Tibial nerve (tissue), 4 donors: ENCODE measurements around the gene RNF157. TPM values are rescaled to one million over a fixed set of nuclear protein-coding genes. Genes with fewer than 3 reads are reported as not detected.

Source experiments
- DNase-seq, 2 donors: peaks; one replicate each; pipeline ENCODE4 v3.0.0-alpha.2; 2019; ENCODE audit warnings: low spot score in 2 of 2
- H3K27ac ChIP-seq, 4 donors: fragments of 200-600 bp; sonication (generic) in 3 of 4; one replicate each; pipeline ENCODE4 v1.5.1; 2017 to 2019; ENCODE audit warnings: mild to moderate bottlenecking in 1 of 4
- H3K27me3 ChIP-seq, 2 donors: fragments of 200-600 bp; sonication (generic) in 1 of 2; one replicate each; pipeline versions ENCODE4 v1.5.1 to v1.6.0; 2017 to 2019
- H3K36me3 ChIP-seq, 3 donors: fragments of 200-600 bp; sonication (generic); one replicate each; pipeline ENCODE4 v1.5.1; 2018 to 2019
- H3K4me1 ChIP-seq, 4 donors: fragments of 200-600 bp; sonication (generic) in 3 of 4; one replicate each; pipeline ENCODE4 v1.5.1; 2017 to 2019
- H3K4me3 ChIP-seq, 4 donors: fragments of 200-600 bp; sonication (generic) in 3 of 4; one replicate each; pipeline ENCODE4 v1.5.1; 2017 to 2019; ENCODE audit warnings: mild to moderate bottlenecking in 1 of 4, moderate library complexity in 1 of 4
- H3K9me3 ChIP-seq, 4 donors: fragments of 200-600 bp; sonication (generic) in 3 of 4; one replicate each; pipeline ENCODE4 v1.5.1; 2017 to 2019
- EP300 ChIP-seq, 2 donors: sonication (generic); formaldehyde crosslinking; IDR thresholded peaks; one replicate each; pipeline ENCODE4 v1.6.1; 2017; ENCODE audit warnings: antibody characterized with exemption in 2 of 2, mild to moderate bottlenecking in 1 of 2
- POLR2A ChIP-seq, 2 donors: fragments of 450-650 bp; IDR thresholded peaks; one replicate each; pipeline ENCODE4 v1.6.1; 2017; ENCODE audit warnings: antibody characterized with exemption in 2 of 2, mild to moderate bottlenecking in 2 of 2, moderate library complexity in 2 of 2
- WGBS, 2 donors: methylation state at CpG; one replicate each; pipeline ENCODE4 v1.1.5; 2018; 5-methylcytosine and 5-hydroxymethylcytosine counted together
- total RNA-seq, 4 donors: library from RNA; depleted of rRNA; stranded (reverse); fragments of >200 nt; gene quantifications; one replicate each; pipeline ENCODE4 v1.1.0, GENCODE V29; 2016
- TF ChIP-seq, protein P1 (sequence below), 5 experiments: fragments of 200-600 bp in 3 of 5; fragments of 450-650 bp in 2 of 5; sonication (generic) in 3 of 5; IDR thresholded peaks; one replicate each; pipeline ENCODE4 v1.5.1; 2016 to 2019; ENCODE audit warnings: antibody characterized with exemption in 5 of 5, mild to moderate bottlenecking in 3 of 5, moderate library complexity in 2 of 5

Gene RNF157
- total RNA-seq, 4 donors from 2014 or later: 11.1 to 18.9 (median 15.2) TPM

DNA sequence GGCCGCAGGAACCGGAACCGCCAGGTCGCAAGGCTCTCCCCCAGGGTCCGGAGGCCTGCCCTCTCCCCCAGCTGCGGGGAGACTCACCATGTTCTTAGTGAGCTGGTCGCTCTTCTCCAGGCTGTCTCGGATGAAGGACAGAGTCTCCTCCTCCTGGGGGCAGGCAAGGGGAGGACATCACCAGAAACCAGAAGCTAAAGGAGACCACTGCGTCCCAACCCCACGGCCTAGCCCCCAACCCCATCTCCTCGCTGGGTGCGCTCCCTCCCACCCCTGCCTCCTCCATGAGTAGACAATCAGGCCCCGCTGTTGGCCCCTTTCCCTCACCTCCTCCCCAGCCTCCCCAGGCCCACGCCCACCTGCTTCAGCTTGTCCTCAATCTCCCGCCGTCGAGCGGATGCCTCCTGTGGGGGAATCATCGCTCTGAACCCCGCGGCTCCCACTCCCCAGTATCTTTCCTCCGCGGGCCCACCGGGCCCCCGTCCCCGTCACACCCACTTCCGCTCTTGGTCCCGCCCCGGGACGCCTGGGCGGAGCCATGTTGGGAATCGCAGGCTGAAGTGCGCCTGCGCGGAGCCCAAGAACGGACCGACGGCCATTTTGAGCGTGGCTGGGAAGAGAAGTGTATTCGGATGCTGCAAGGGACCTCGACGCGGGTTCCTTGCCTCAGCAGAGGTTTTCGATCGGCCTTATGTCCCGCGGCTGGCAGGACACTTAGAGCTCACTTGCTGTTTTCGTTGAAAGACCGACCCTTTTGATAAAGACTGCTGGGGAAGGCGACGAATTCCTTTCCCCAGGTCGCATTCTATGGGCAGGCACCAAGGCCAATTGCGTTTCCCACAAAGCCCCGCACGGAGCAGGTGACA is 136.8 kb downstream of the RNF157 start, which contains the start of gene EXOC7:
EXOC7 (minus strand) TSS at position 514 of the 866 bp plus-strand sequence; CDS start at position 419, 95 bp downstream.
- Histone ChIP-seq H3K4me3 (peak within 1 kb of the TSS; percentile 64 to 82 (median 70)), H3K36me3 (peaks cover 0 to 34% (median 0%) of the 10 kb centered on the region in 3 donors), H3K27ac (peak within 1 kb of the TSS; percentile 19 to 85 (median 82)), H3K27me3 (no peaks in the 10 kb centered on the region), H3K4me1 (peaks cover 0 to 25% (median 12%) of the 10 kb centered on the region in 4 donors), H3K9me3 (no peaks in the 10 kb centered on the region)
- TF ChIP-seq EP300 (IDR thresholded peaks at IDR 0.05) (peak; percentile 72 to 85), POLR2A (IDR thresholded peaks at IDR 0.05) (peak in 1 of 2 donors; percentile 45)
- TF ChIP-seq, protein P1, sequence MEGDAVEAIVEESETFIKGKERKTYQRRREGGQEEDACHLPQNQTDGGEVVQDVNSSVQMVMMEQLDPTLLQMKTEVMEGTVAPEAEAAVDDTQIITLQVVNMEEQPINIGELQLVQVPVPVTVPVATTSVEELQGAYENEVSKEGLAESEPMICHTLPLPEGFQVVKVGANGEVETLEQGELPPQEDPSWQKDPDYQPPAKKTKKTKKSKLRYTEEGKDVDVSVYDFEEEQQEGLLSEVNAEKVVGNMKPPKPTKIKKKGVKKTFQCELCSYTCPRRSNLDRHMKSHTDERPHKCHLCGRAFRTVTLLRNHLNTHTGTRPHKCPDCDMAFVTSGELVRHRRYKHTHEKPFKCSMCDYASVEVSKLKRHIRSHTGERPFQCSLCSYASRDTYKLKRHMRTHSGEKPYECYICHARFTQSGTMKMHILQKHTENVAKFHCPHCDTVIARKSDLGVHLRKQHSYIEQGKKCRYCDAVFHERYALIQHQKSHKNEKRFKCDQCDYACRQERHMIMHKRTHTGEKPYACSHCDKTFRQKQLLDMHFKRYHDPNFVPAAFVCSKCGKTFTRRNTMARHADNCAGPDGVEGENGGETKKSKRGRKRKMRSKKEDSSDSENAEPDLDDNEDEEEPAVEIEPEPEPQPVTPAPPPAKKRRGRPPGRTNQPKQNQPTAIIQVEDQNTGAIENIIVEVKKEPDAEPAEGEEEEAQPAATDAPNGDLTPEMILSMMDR (IDR thresholded peaks at IDR 0.05): peak in 2 of 5 experiments; percentile 32 to 33
- peak; percentile 88 to 91 for DNase-seq
- 4 to 5% methylated on average over 47 to 48 of the region's 55 CpGs for WGBS, 2 donors

DNA sequence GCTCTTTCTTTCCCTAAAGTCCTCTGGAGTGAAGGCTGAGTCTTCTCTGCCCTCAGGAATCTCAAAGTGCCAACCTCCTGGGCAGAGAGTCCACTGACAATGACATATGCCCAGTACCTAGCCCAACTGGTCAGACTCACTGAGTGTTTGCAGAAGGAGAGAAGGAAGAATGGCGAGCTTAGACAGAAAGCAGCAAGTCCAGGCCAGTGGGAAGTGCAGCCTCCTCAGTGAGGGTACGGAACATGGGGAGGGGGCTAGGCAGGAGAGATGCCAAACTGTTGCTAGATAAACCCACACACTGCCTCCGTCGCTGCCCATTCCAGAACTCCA is 137.4 kb downstream of the RNF157 start:
- TF ChIP-seq POLR2A (IDR thresholded peaks at IDR 0.05) (no peak), EP300 (IDR thresholded peaks at IDR 0.05) (no peak)
- TF ChIP-seq, protein P1 (IDR thresholded peaks at IDR 0.05): no peak
- DNase-seq: no peak

DNA sequence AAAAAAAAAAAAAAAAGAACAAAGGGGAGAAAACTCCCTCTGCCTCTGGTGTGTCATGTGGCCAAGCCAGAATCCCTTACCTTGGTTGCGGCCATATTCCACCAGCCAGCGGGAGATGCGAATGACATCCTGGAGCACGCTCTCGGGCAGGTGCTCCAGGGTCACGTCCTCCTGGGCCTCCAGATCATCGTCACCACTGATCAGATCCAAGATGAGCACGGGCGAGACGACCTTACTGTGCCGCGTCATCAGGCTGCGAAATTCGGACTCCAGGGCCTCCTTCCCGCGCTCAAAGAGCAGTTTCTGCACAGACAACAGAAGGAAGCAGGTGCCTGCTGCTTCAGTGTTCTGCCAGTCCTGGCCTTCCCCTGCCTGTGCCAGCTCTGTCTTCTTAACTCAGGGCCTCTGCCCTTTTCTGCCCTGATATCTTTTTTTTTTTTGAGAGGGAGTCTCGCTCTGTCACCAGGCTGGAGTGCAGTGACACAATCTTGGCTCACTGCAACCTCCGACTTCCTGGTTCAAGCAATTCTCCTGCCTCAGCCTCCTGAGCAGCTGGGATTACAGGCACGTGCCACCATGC is 142.5 kb downstream of the RNF157 start:
- Histone ChIP-seq H3K4me3 (no peak overlapping the region), H3K4me1 (peaks cover 0 to 15% (median 7%) of the 10 kb centered on the region in 4 donors), H3K9me3 (no peaks in the 10 kb centered on the region), H3K27me3 (no peaks in the 10 kb centered on the region), H3K27ac (no peak overlapping the region), H3K36me3 (peaks cover 0 to 91% (median 24%) of the 10 kb centered on the region in 3 donors)
- 89 to 90% methylated on average over 19 of the region's 19 CpGs for WGBS, 2 donors
- no peak for TF ChIP-seq EP300 (IDR thresholded peaks at IDR 0.05)
- TF ChIP-seq POLR2A (IDR thresholded peaks at IDR 0.05): no peak
- TF ChIP-seq, protein P1 (IDR thresholded peaks at IDR 0.05): no peak
- no peak for DNase-seq

More for the DNA sequence above, 137.4 kb downstream of the RNF157 start:
- Histone ChIP-seq H3K27ac (peak overlapping the region; percentile 19 to 85 (median 82)), H3K36me3 (peaks cover 0 to 40% (median 0%) of the 10 kb centered on the region in 3 donors), H3K9me3 (no peaks in the 10 kb centered on the region), H3K4me3 (peak overlapping the region; percentile 64 to 82 (median 70)), H3K27me3 (no peaks in the 10 kb centered on the region), H3K4me1 (peaks cover 0 to 25% (median 12%) of the 10 kb centered on the region in 4 donors)
- WGBS, 2 donors: 0 to 2% methylated on average over 2 to 4 of the region's 4 CpGs

GRCh38 chr17:76095943-76096342 is 144.3 kb downstream of the RNF157 start:
- Histone ChIP-seq H3K27me3 (no peaks in the 10 kb centered on the region), H3K9me3 (no peaks in the 10 kb centered on the region), H3K4me1 (no peaks in the 10 kb centered on the region), H3K27ac (no peak overlapping the region), H3K36me3 (peaks cover 0 to 99% (median 25%) of the 10 kb centered on the region in 3 donors), H3K4me3 (no peak overlapping the region)
- DNase-seq: no peak
- 80 to 94% methylated on average over 13 of the region's 13 CpGs for WGBS, 2 donors
- TF ChIP-seq, protein P1 (IDR thresholded peaks at IDR 0.05): no peak
- TF ChIP-seq POLR2A (IDR thresholded peaks at IDR 0.05) (no peak), EP300 (IDR thresholded peaks at IDR 0.05) (no peak)

DNA sequence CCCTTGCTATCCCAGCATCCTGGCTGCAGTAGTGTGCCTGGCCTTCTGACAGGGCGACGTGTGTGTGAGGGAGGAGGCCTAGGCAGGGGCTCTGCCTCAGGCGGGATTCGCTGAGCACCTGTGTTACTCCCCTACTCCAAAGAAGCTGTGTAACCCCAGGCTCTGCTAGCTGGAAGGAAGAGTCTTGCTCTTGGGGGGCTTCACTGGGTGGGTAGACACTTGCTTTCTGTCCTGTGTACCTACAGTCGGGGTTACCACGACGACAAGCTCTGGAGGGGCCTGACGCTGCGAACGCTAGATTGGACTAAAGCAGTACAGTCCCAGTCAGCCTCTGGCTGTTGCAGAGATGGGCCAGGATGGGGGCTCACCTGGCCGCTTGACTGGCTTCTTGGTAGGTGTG is 146.2 kb downstream of the RNF157 start:
- 86 to 93% methylated on average over 11 of the region's 11 CpGs for WGBS, 2 donors
- Histone ChIP-seq H3K27ac (no peak overlapping the region), H3K9me3 (no peaks in the 10 kb centered on the region), H3K4me3 (no peak overlapping the region), H3K27me3 (no peaks in the 10 kb centered on the region), H3K4me1 (no peaks in the 10 kb centered on the region), H3K36me3 (peaks cover 0 to 99% (median 37%) of the 10 kb centered on the region in 3 donors)
- no peak for TF ChIP-seq POLR2A (IDR thresholded peaks at IDR 0.05)
- TF ChIP-seq EP300 (IDR thresholded peaks at IDR 0.05): no peak
- TF ChIP-seq, protein P1 (IDR thresholded peaks at IDR 0.05): no peak
- DNase-seq: no peak
